GM21515 (cell line): Measurements from ENCODE around the gene PAPPA2.
"Not testable (repeated sequence)": the region's sequence is repeated elsewhere in the genome, so short reads cannot be mapped to it uniquely, and the experiment has no call there.

ENCODE experiments used
- ATAC-seq: cut with Tn5 transposase; IDR thresholded peaks from one replicate; pipeline ENCODE4 v1.9.1; 2021; ENCODE audit not compliant: unreplicated experiment

Gene PAPPA2

GRCh38 chr1:176602388-176603004, 139.5 kb downstream of the PAPPA2 start:
- no peak for ATAC-seq

- no peak for ATAC-seq
Measured at GRCh38 chr1:176603696-176604095, 140.7 kb downstream of the PAPPA2 start.

- ATAC-seq = no peak
Measured at GRCh38 chr1:176604461-176604860, 141.5 kb downstream of the PAPPA2 start.

GRCh38 chr1:176605176-176605575, 142.2 kb downstream of the PAPPA2 start:
- ATAC-seq = no peak

- ATAC-seq = no peak
Measured at GRCh38 chr1:176609556-176610408, 146.8 kb downstream of the PAPPA2 start.

GRCh38 chr1:176612791-176613190, 149.8 kb downstream of the PAPPA2 start:
- ATAC-seq = no peak

- ATAC-seq = no peak
Measured at GRCh38 chr1:176617881-176618280, 154.9 kb downstream of the PAPPA2 start.

- no peak for ATAC-seq
Measured at GRCh38 chr1:176619261-176619660, 156.3 kb downstream of the PAPPA2 start.

- ATAC-seq = no peak
Measured at GRCh38 chr1:176625365-176625764, 162.4 kb downstream of the PAPPA2 start.

- ATAC-seq = no peak
Measured at GRCh38 chr1:176626572-176627061, 163.6 kb downstream of the PAPPA2 start.

- no peak for ATAC-seq
Measured at GRCh38 chr1:176628775-176629174, 165.8 kb downstream of the PAPPA2 start.

- ATAC-seq = not testable (repeated sequence)
Measured at GRCh38 chr1:176634733-176635132, 171.8 kb downstream of the PAPPA2 start.

- no peak for ATAC-seq
Measured at GRCh38 chr1:176638713-176639526, 175.9 kb downstream of the PAPPA2 start.

GRCh38 chr1:176643536-176643935, 180.6 kb downstream of the PAPPA2 start:
- no peak for ATAC-seq

GRCh38 chr1:176648556-176648955, 185.6 kb downstream of the PAPPA2 start:
- no peak for ATAC-seq

- no peak for ATAC-seq
Measured at GRCh38 chr1:176656257-176656995, 193.5 kb downstream of the PAPPA2 start.

- ATAC-seq = no peak
Measured at GRCh38 chr1:176669782-176670181, 206.8 kb downstream of the PAPPA2 start.

GRCh38 chr1:176670853-176671252, 207.9 kb downstream of the PAPPA2 start:
- ATAC-seq = no peak

- no peak for ATAC-seq
Measured at GRCh38 chr1:176682830-176683535, 220.0 kb downstream of the PAPPA2 start.
